IgD-negative memory B cell (primary cell): ENCODE data around the gene SUSD4. TPM values are rescaled to one million over a fixed set of nuclear protein-coding genes. Genes with fewer than 3 reads are reported as not detected.
"Not testable (repeated sequence)": the region's sequence is repeated elsewhere in the genome, so short reads cannot be mapped to it uniquely, and the experiment has no call there.

Source experiments
- H3K27ac Mint-ChIP-seq, 3 donors: one replicate each; pipeline ENCODE4 v1.8.0; 2020 to 2022; ENCODE audit warnings: mild to moderate bottlenecking in 3 of 3, mixed read lengths in 3 of 3, moderate library complexity in 1 of 3
- H3K27me3 Mint-ChIP-seq: one replicate; pipeline ENCODE4 v1.8.0; 2021; ENCODE audit warnings: mixed read lengths
- H3K36me3 Mint-ChIP-seq: one replicate; pipeline ENCODE4 v1.8.0; 2020; ENCODE audit warnings: mild to moderate bottlenecking, mixed read lengths
- H3K4me1 Mint-ChIP-seq, 3 donors: one replicate each; pipeline ENCODE4 v1.8.0; 2020 to 2022; ENCODE audit warnings: mixed read lengths in 3 of 3, mild to moderate bottlenecking in 1 of 3
- H3K4me3 Mint-ChIP-seq, 4 donors: one replicate each; pipeline ENCODE4 v1.8.0; 2020 to 2022; ENCODE audit warnings: mild to moderate bottlenecking in 4 of 4, mixed read lengths in 4 of 4, moderate library complexity in 3 of 4
- H3K9me3 Mint-ChIP-seq, 3 donors: one replicate each; pipeline ENCODE4 v1.8.0; 2020 to 2021; ENCODE audit warnings: mixed read lengths in 3 of 3, mild to moderate bottlenecking in 1 of 3
- polyA plus RNA-seq: library from polyadenylated mRNA; unstranded; fragments of 300-500 nt; fragmentation: Illumina TruSeq; gene quantifications from one replicate; pipeline ENCODE4 v1.2.3, GENCODE V29; 2021

SUSD4 gene
- polyA plus RNA-seq, 1 donor from 2014 or later, result 0.29 TPM

DNA sequence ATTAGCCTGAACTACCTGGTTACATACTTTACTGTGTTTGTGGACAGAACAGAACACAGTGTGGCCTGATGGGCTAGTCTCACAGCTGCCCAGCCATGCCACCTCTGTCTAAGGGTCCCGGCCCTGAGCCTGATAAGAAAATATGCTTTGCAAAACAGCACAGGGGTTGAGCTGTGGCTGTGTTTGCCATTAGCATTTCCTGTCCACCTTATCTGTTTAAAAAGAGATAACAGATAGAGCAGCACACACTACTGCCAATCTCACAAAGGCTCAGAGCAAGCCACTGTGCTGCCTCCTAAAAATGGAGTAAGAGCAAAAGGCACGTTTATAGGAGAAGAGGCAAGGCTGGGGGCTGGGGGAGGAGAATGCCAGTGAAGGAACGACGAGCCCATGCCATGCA, 95.0 kb downstream of the SUSD4 start:
- Mint-ChIP-seq H3K36me3 (peaks cover 2% of the 10 kb centered on the region), H3K27ac (no peak overlapping the region), H3K9me3 (no peaks in the 10 kb centered on the region)

GRCh38 chr1:223266632-223267172, 97.3 kb downstream of the SUSD4 start:
- H3K4me3 Mint-ChIP-seq, result no peak overlapping the region
- H3K27me3 Mint-ChIP-seq, result peaks cover 9% of the 10 kb centered on the region
- peaks cover 2% of the 10 kb centered on the region for H3K36me3 Mint-ChIP-seq
- no peak overlapping the region for H3K27ac Mint-ChIP-seq
- no peaks in the 10 kb centered on the region for H3K9me3 Mint-ChIP-seq
- H3K4me1 Mint-ChIP-seq, result peaks cover 0 to 2% (median 0%) of the 10 kb centered on the region in 3 donors

More for the DNA sequence above, 95.0 kb downstream of the SUSD4 start:
- peaks cover 0 to 2% (median 0%) of the 10 kb centered on the region in 3 donors for H3K4me1 Mint-ChIP-seq
- no peak overlapping the region for H3K4me3 Mint-ChIP-seq
- peaks cover 10% of the 10 kb centered on the region for H3K27me3 Mint-ChIP-seq

DNA sequence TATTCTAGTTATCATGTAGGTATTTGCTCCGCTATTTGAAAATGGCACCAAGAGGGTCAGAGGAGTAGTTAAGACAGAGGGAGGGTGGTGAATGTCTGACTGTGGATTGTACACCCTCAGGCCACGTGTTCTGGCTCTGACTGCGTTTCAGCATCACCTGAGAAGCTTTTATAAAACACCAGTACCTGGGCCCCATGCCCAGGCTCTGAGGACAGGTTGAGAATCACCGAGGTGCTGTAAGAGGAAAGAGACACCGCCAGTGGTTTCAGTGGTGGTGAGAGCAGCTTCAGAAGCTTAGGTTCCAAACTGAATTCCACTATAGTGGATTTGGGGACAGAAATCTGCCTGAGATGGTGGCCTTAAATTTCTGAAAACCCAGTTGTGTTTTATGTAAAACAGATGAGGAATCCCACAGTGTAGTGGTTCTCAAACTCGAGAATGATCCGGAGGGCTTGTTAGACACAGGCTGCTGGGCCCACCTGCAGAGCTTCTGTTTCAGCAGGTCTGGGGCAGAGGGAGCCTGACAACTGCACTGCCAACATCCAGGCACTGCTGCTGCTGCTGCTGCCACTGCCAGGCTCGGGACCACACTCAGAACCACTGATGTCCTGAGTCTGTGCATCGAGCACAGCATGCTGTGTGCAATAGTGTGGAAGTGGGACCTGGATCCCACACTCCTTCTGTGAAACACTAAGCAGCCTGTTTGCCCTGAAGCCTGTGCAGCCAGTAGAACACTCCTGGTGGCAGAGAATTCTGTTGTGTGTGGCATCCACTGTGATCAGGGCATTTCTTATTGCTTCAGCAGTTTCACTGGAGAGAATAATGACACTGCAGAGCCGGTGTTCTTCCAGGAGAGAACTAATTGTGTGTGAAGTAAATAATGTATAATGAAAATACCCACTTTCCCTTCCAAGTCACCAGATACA, 98.7 kb downstream of the SUSD4 start:
- Mint-ChIP-seq H3K27me3 (peaks cover 7% of the 10 kb centered on the region), H3K36me3 (no peaks in the 10 kb centered on the region), H3K4me3 (no peak overlapping the region), H3K4me1 (peaks cover 0 to 2% (median 0%) of the 10 kb centered on the region in 3 donors), H3K9me3 (no peaks in the 10 kb centered on the region), H3K27ac (no peak overlapping the region)

GRCh38 chr1:223264529-223264928, 99.4 kb downstream of the SUSD4 start:
- no peaks in the 10 kb centered on the region for H3K9me3 Mint-ChIP-seq
- H3K36me3 Mint-ChIP-seq, result no peaks in the 10 kb centered on the region
- H3K4me3 Mint-ChIP-seq, result no peak overlapping the region
- H3K27ac Mint-ChIP-seq, result no peak overlapping the region
- H3K27me3 Mint-ChIP-seq, result peaks cover 6% of the 10 kb centered on the region
- H3K4me1 Mint-ChIP-seq, result peaks cover 0 to 1% (median 0%) of the 10 kb centered on the region in 3 donors

DNA sequence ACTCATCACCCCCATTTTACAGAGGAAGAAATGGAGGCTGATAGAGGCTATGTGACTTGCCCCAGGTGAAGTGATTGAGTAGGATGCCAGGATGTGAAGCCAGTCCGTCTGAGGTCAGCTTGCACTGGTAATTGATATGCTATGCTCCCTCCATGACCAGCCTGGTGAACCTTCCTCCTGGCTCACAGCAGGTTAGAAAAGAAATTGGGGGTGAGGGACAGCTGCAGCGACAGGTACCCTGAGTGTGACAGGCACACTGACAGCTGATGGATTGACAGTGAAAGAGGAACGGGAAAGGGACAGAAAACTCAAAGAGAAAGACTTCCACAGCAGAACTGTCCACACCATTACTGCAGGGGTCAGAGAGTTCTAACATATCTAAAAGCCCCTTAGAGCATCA, 102.1 kb downstream of the SUSD4 start:
- Mint-ChIP-seq H3K4me3 (no peak overlapping the region), H3K9me3 (no peaks in the 10 kb centered on the region), H3K36me3 (no peaks in the 10 kb centered on the region), H3K4me1 (no peaks in the 10 kb centered on the region), H3K27me3 (peaks cover 9% of the 10 kb centered on the region), H3K27ac (no peak overlapping the region)

DNA sequence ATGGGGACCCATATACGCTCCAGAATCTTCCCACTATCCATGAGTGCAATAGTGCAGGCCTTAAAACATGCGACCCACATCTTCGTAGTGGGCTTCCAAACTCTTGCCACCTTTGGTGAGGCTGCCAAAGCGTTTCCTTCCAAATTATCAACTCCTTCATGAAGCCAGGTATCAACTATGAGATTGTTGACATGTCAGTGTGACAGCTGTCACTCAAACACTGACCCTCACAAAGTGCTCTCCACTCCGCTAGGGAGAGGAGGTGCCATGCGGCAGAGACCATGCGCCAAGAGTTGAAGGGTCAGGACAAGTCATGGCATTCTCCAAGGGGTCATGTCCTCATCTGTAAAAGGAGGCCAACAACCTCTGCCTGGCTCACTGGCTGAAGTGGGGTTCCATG, 103.3 kb downstream of the SUSD4 start:
- Mint-ChIP-seq H3K36me3 (no peaks in the 10 kb centered on the region), H3K4me3 (no peak overlapping the region), H3K9me3 (no peaks in the 10 kb centered on the region), H3K4me1 (no peaks in the 10 kb centered on the region), H3K27me3 (peaks cover 7% of the 10 kb centered on the region), H3K27ac (no peak overlapping the region)

GRCh38 chr1:223259462-223259861, 104.5 kb downstream of the SUSD4 start:
- Mint-ChIP-seq H3K27ac (no peak overlapping the region), H3K27me3 (peaks cover 8% of the 10 kb centered on the region), H3K4me1 (no peaks in the 10 kb centered on the region), H3K36me3 (no peaks in the 10 kb centered on the region), H3K4me3 (no peak overlapping the region), H3K9me3 (no peaks in the 10 kb centered on the region)

GRCh38 chr1:223258751-223259198, 105.2 kb downstream of the SUSD4 start:
- peaks cover 8% of the 10 kb centered on the region for H3K27me3 Mint-ChIP-seq
- no peaks in the 10 kb centered on the region for H3K36me3 Mint-ChIP-seq
- no peak overlapping the region for H3K27ac Mint-ChIP-seq
- no peaks in the 10 kb centered on the region for H3K9me3 Mint-ChIP-seq
- no peak overlapping the region for H3K4me3 Mint-ChIP-seq
- no peaks in the 10 kb centered on the region for H3K4me1 Mint-ChIP-seq

DNA sequence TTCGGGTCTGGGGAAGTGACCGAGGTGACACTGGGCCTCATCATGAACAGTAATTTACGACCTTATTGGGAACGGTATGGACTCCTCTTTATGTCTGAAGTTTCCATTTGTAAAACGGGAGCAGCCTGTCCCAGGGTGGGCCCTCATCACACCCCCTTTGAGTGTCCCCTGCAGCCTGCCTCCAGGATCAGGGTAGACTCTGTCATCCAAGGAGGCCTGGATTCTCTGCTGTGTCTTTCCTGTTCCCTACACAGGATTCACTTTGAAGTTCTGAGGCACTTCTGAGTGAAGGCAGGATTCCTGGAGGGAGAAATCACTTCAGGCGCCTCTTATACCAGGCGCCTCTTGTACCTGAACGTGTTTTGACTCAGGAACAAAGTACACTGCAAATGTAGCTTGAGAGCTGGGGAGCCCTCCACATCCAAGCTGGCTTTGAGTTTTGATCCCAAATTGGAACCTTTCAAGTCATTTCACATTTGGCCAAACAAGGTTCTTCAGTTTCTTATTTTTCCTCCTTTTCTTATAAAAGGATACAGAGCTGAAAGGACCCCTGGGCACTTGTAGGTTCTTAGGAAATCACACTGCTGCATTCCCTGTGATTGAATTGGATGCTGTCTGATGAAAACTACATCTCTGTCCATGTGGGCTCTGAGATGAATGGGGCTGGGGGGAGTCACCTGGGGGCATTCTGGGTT, 106.0 kb downstream of the SUSD4 start:
- Mint-ChIP-seq H3K27me3 (peaks cover 8% of the 10 kb centered on the region), H3K27ac (no peak overlapping the region), H3K9me3 (no peaks in the 10 kb centered on the region), H3K36me3 (no peaks in the 10 kb centered on the region), H3K4me3 (no peak overlapping the region), H3K4me1 (no peaks in the 10 kb centered on the region)

GRCh38 chr1:223256034-223256433, 107.9 kb downstream of the SUSD4 start:
- H3K4me1 Mint-ChIP-seq, result no peaks in the 10 kb centered on the region
- no peaks in the 10 kb centered on the region for H3K36me3 Mint-ChIP-seq
- no peak overlapping the region for H3K27ac Mint-ChIP-seq
- H3K4me3 Mint-ChIP-seq, result no peak overlapping the region
- peaks cover 3 to 4% (median 3%) of the 10 kb centered on the region in 3 donors for H3K9me3 Mint-ChIP-seq
- H3K27me3 Mint-ChIP-seq, result peaks cover 4% of the 10 kb centered on the region

DNA sequence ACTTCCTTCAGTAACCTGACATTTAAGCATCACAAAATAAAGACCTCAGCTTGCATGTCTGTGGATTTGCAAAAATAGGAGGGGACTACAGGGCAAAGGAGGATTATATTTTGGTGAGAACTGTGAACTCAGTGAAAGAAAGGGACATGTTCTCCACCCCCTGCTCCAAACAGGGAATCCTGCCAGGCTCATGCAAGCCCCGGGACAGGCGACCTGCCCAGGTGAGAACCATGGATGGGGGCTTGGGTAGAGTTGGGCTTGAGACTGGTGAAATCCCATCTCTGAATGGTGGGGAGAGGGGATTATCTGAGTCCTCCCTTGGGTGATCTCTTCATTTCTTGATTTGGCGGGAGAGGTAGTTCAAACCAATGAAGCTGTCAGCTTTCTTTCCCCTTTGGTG, 110.1 kb downstream of the SUSD4 start:
- H3K27me3 Mint-ChIP-seq, result peaks cover 6% of the 10 kb centered on the region
- H3K4me3 Mint-ChIP-seq, result no peak overlapping the region
- H3K36me3 Mint-ChIP-seq, result no peaks in the 10 kb centered on the region
- H3K4me1 Mint-ChIP-seq, result no peaks in the 10 kb centered on the region
- H3K27ac Mint-ChIP-seq, result no peak overlapping the region
- peaks cover 3 to 5% (median 3%) of the 10 kb centered on the region in 3 donors for H3K9me3 Mint-ChIP-seq

DNA sequence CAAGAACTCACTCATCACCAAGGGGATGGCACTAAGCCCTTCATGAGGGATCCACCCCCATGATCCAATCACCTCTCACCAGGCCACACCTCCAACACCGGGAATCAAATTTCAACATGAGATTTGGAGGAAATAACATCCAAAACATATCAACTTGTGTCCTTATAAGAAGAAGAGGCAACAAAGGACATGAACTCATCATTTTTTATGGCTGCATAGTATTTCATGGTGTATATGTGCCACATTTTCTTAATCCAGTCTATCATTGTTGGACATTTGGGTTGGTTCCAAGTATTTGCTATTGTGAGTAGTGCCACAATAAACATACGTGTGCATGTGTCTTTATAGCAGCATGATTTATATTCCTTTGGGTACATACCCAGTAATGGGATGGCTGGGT, 112.6 kb downstream of the SUSD4 start:
- not testable (repeated sequence) for H3K4me3 Mint-ChIP-seq, H3K36me3 Mint-ChIP-seq, H3K4me1 Mint-ChIP-seq, H3K27me3 Mint-ChIP-seq, H3K9me3 Mint-ChIP-seq, H3K27ac Mint-ChIP-seq

DNA sequence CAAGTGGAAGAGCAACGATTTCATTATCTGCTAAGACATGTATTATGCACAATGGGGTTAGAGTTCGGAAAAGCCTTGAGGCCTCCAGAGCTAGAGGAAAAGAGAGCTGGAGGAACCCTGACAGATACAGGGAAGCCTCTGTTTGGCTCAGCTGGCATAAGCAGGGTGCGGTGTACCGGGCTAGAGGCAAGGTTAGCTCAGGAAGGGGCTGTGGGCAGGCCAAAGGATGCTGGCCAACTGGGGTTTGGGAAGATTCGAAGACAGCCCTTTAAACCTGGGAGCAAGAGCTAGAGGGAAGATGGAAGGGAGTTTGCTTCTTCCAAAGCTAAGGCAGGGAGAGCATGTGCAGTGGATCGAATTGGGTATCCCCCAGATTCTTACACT, 113.4 kb downstream of the SUSD4 start:
- no peaks in the 10 kb centered on the region for H3K36me3 Mint-ChIP-seq
- peaks cover 15% of the 10 kb centered on the region for H3K27me3 Mint-ChIP-seq
- peaks cover 3 to 7% (median 3%) of the 10 kb centered on the region in 3 donors for H3K9me3 Mint-ChIP-seq
- no peaks in the 10 kb centered on the region for H3K4me1 Mint-ChIP-seq
- H3K4me3 Mint-ChIP-seq, result no peak overlapping the region
- no peak overlapping the region for H3K27ac Mint-ChIP-seq

- Mint-ChIP-seq H3K4me3 (no peak overlapping the region), H3K4me1 (no peaks in the 10 kb centered on the region)
Observed at GRCh38 chr1:223249854-223250631, 113.9 kb downstream of the SUSD4 start.

DNA sequence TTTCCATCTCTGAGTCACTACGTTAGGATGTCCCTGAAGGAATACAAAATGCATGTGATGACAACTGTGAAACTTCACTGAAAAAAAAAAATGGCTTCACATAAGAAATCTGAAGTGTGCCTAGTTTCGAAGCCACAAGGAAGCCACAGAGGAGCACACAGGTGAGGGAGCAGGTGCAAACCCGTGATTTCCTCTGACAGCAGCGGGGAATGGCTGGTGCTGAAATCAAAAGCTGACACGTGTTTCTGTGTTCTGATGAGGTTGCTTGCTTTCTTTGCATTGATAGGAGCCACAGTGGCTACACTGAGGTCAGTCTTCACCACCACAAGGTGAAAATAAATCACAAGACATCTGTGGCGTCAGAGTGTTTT, 115.2 kb downstream of the SUSD4 start:
- Mint-ChIP-seq H3K27ac (no peak overlapping the region), H3K4me1 (no peaks in the 10 kb centered on the region), H3K4me3 (no peak overlapping the region), H3K36me3 (no peaks in the 10 kb centered on the region), H3K9me3 (peaks cover 3 to 7% (median 5%) of the 10 kb centered on the region in 3 donors), H3K27me3 (peaks cover 20% of the 10 kb centered on the region)

More at GRCh38 chr1:223249854-223250631, 113.9 kb downstream of the SUSD4 start:
- Mint-ChIP-seq H3K9me3 (peaks cover 3 to 7% (median 5%) of the 10 kb centered on the region in 3 donors), H3K27ac (no peak overlapping the region), H3K36me3 (no peaks in the 10 kb centered on the region), H3K27me3 (peaks cover 19% of the 10 kb centered on the region)
